HCT116 (cell line): ENCODE data around the gene PDE4D. TPM values are rescaled to one million over a fixed set of nuclear protein-coding genes. Genes with fewer than 3 reads are reported as not detected.

Experiments used
- ATAC-seq: fragments of 200-7000 bp; cut with Tn5 transposase; 2 replicates; pipeline ENCODE4 v1.9.1; 2020; ENCODE audit warnings: mild to moderate bottlenecking, moderate library complexity
- BruUV-seq: library from RNA; stranded (reverse); fragments of 400-500 nt; replicated peaks from 2 replicates; lab custom pipeline; 2021; lab: Mats Ljungman, UMichigan
- CTCF ChIA-PET: fragments of 300-600 bp; sonication (Branson Sonifier 250); formaldehyde crosslinking; loops from one replicate; lab custom pipeline; 2021; ENCODE audit warnings: antibody characterized with exemption; lab: Charles Lee
- POLR2A ChIA-PET: fragments of 300-600, 350-600 bp; sonication (Branson Sonifier 250); formaldehyde crosslinking; loops from one replicate; lab custom pipeline; 2021; ENCODE audit warnings: antibody characterized with exemption; lab: Charles Lee
- RAD21 ChIA-PET, 2 experiments: fragments of 300-600 bp; sonication (Branson Sonifier 250); formaldehyde crosslinking; loops; one replicate each; lab custom pipeline; 2023; ENCODE audit warnings: low total read pairs in 2 of 2; ENCODE audit not compliant: uncharacterized antibody in 2 of 2, unreplicated experiment in 2 of 2, low non-redundant PET in 1 of 2; lab: Charles Lee
- DNase-seq: peaks from one replicate; pipeline ENCODE4 v3.0.0-alpha.2; 2010; ENCODE audit warnings: low read depth, low spot score
- H2AFZ ChIP-seq: fragments of 200-600 bp; shearing (Covaris generic), sonication (generic); 2 replicates; pipeline ENCODE4 v1.6.1; 2017; ENCODE audit warnings: low read depth, mixed run types, mixed read lengths, antibody characterized with exemption, low read length; ENCODE audit not compliant: poor library complexity, severe bottlenecking
- H3K27ac ChIP-seq: 2 replicates; pipeline ENCODE4 v1.5.1; 2012; ENCODE audit warnings: low read depth, low read length
- H3K27me3 ChIP-seq: fragments of 200-600 bp; sonication (generic); 2 replicates; pipeline ENCODE4 v1.6.1; 2016; ENCODE audit warnings: mixed run types, low read length, mixed read lengths; ENCODE audit not compliant: insufficient read depth
- H3K36me3 ChIP-seq, 2 experiments: fragments of 200-500 bp in 1 of 2; fragments of 200-600 bp in 1 of 2; sonication (Bioruptor generic) in 1 of 2; sonication (generic) in 1 of 2; 2 replicates each; pipeline versions ENCODE4 v1.5.1 to v1.6.1; 2014 to 2016; ENCODE audit warnings: low read length in 2 of 2, inconsistent platforms in 1 of 2, mixed read lengths in 1 of 2, mixed run types in 1 of 2; ENCODE audit not compliant: insufficient read depth in 2 of 2, control insufficient read depth in 1 of 2
- H3K4me1 ChIP-seq, 2 experiments: fragments of 200-600 bp in 1 of 2; sonication (generic) in 1 of 2; 2 replicates each; pipeline versions ENCODE4 v1.5.1 to v1.6.1; 2012 to 2017; ENCODE audit warnings: low read length in 2 of 2, inconsistent platforms in 1 of 2, mild to moderate bottlenecking in 1 of 2, mixed read lengths in 1 of 2, mixed run types in 1 of 2, moderate library complexity in 1 of 2; ENCODE audit not compliant: insufficient read depth in 2 of 2, control insufficient read depth in 1 of 2
- H3K4me2 ChIP-seq: fragments of 200-600 bp; sonication (generic); 2 replicates; pipeline ENCODE4 v1.6.1; 2017; ENCODE audit warnings: mixed run types, low read length, mixed read lengths
- H3K4me3 ChIP-seq, 2 experiments: fragments of 200-600 bp in 1 of 2; sonication (generic) in 1 of 2; replicated peaks in 1 of 2; 2 replicates each; pipeline ENCODE4 v1.5.1; 2011 to 2016; ENCODE audit warnings: low read length in 2 of 2, control low read depth in 1 of 2, low read depth in 1 of 2, mild to moderate bottlenecking in 1 of 2, mixed read lengths in 1 of 2, mixed run types in 1 of 2
- H3K79me2 ChIP-seq: fragments of 200-600 bp; sonication (generic); 2 replicates; pipeline ENCODE4 v1.6.1; 2017; ENCODE audit warnings: mild to moderate bottlenecking, mixed run types, low read length, moderate library complexity, mixed read lengths; ENCODE audit not compliant: insufficient read depth
- H3K9ac ChIP-seq: fragments of 200-600 bp; sonication (generic); 2 replicates; pipeline ENCODE4 v1.6.1; 2016; ENCODE audit warnings: low read length, mixed read lengths
- H3K9me2 ChIP-seq: fragments of 200-600 bp; sonication (generic), shearing (Covaris generic); 2 replicates; pipeline ENCODE4 v1.6.1; 2017; ENCODE audit warnings: mixed run types, mild to moderate bottlenecking, moderate library complexity; ENCODE audit not compliant: insufficient read depth
- H3K9me3 ChIP-seq, 2 experiments: fragments of 200-500 bp in 1 of 2; fragments of 200-600 bp in 1 of 2; sonication (Bioruptor generic) in 1 of 2; sonication (generic) in 1 of 2; 2 replicates each; pipeline ENCODE4 v1.6.1; 2014 to 2017; ENCODE audit warnings: low read length in 2 of 2, mixed read lengths in 2 of 2, inconsistent platforms in 1 of 2, low read depth in 1 of 2, mild to moderate bottlenecking in 1 of 2, mixed run types in 1 of 2, moderate library complexity in 1 of 2; ENCODE audit not compliant: control insufficient read depth in 1 of 2, insufficient read depth in 1 of 2
- H4K20me1 ChIP-seq: fragments of 200-600 bp; sonication (generic), shearing (Covaris generic); 2 replicates; pipeline ENCODE4 v1.6.1; 2017; ENCODE audit warnings: mixed run types, mild to moderate bottlenecking, moderate library complexity; ENCODE audit not compliant: insufficient read depth
- CBX3 ChIP-seq: IDR thresholded peaks from 2 replicates; pipeline ENCODE4 v1.6.1; 2012; ENCODE audit warnings: low read depth
- CEBPB ChIP-seq: IDR thresholded peaks from 2 replicates; pipeline ENCODE4 v1.6.1; 2012; ENCODE audit warnings: low read depth
- ELF1 ChIP-seq: IDR thresholded peaks from 2 replicates; pipeline ENCODE4 v1.6.1; 2012; ENCODE audit warnings: low read depth, borderline replicate concordance
- EZH2 ChIP-seq: fragments of 200-600 bp; sonication (generic); IDR thresholded peaks from 2 replicates; pipeline ENCODE4 v1.6.1; 2017; ENCODE audit warnings: antibody characterized with exemption, mixed run types
- EZH2phosphoT487 ChIP-seq: fragments of 200-600 bp; IDR thresholded peaks from 2 replicates; pipeline ENCODE4 v1.6.1; 2018; ENCODE audit warnings: antibody characterized with exemption, borderline replicate concordance
- FOSL1 ChIP-seq: IDR thresholded peaks from 2 replicates; pipeline ENCODE4 v1.6.1; 2012; ENCODE audit warnings: low read depth
- JUND ChIP-seq: IDR thresholded peaks from 2 replicates; pipeline ENCODE4 v1.6.1; 2012
- MAX ChIP-seq: IDR thresholded peaks from 2 replicates; pipeline ENCODE4 v1.6.1; 2012
- POLR2A ChIP-seq: IDR thresholded peaks from 2 replicates; pipeline ENCODE4 v1.7.0; 2011; ENCODE audit warnings: borderline replicate concordance; ENCODE audit not compliant: insufficient read depth, insufficient read length; ENCODE audit errors: extremely low read depth
- POLR2AphosphoS5 ChIP-seq: IDR thresholded peaks from 2 replicates; pipeline ENCODE4 v1.6.1; 2011; ENCODE audit warnings: mild to moderate bottlenecking, low read depth, low read length, moderate library complexity
- RAD21 ChIP-seq: IDR thresholded peaks from 2 replicates; pipeline ENCODE4 v1.6.1; 2012; ENCODE audit warnings: low read depth, mild to moderate bottlenecking
- REST ChIP-seq: IDR thresholded peaks from 2 replicates; pipeline ENCODE4 v1.6.1; 2012; ENCODE audit warnings: low read depth
- SIN3A ChIP-seq: IDR thresholded peaks from 2 replicates; pipeline ENCODE4 v1.6.1; 2012; ENCODE audit warnings: low read depth
- SP1 ChIP-seq: IDR thresholded peaks from 2 replicates; pipeline ENCODE4 v1.6.1; 2012; ENCODE audit warnings: low read depth
- SRF ChIP-seq: IDR thresholded peaks from 2 replicates; pipeline ENCODE4 v1.6.1; 2012; ENCODE audit warnings: low read depth
- ZFX ChIP-seq: fragments of 450-650 bp; IDR thresholded peaks from 2 replicates; pipeline ENCODE4 v1.6.1; 2017
- ZNF274 ChIP-seq: fragments of 200-500 bp; sonication (Bioruptor generic); IDR thresholded peaks from 2 replicates; pipeline ENCODE4 v1.6.1; 2014; ENCODE audit warnings: mild to moderate bottlenecking, low read depth, low read length, inconsistent platforms
- intact Hi-C: fragments of 100-400 bp; cut with micrococcal nuclease; formaldehyde crosslinking; loops from 2 replicates; pipeline ENCODE4 v1.10.0; 2022
- total RNA-seq: library from RNA; stranded (reverse); gene quantifications from one replicate; pipeline ENCODE4 v1.2.1, GENCODE V29; 2021; ENCODE audit not compliant: unreplicated experiment
- TF ChIP-seq, protein P1 (sequence below), 3 experiments: fragments of 200-600 bp in 1 of 3; sonication (generic) in 1 of 3; IDR thresholded peaks in 2 of 3; conservative IDR thresholded peaks in 1 of 3; 2 replicates each; pipeline ENCODE4 v1.5.1; 2012 to 2017; ENCODE audit warnings: low read depth in 2 of 3, low read length in 2 of 3, antibody characterized with exemption in 1 of 3, borderline replicate concordance in 1 of 3, control low read depth in 1 of 3, mild to moderate bottlenecking in 1 of 3, mixed read lengths in 1 of 3, mixed run types in 1 of 3, moderate library complexity in 1 of 3; ENCODE audit not compliant: insufficient read depth in 1 of 3
- TF ChIP-seq, protein P2 (sequence below): IDR thresholded peaks from 2 replicates; pipeline ENCODE4 v1.6.1; 2012
- TF ChIP-seq, protein P3 (sequence below): IDR thresholded peaks from 2 replicates; pipeline ENCODE4 v1.6.1; 2011; ENCODE audit warnings: mild to moderate bottlenecking, low read length, moderate library complexity; ENCODE audit not compliant: insufficient replicate concordance; ENCODE audit errors: extremely low read depth

PDE4D gene
- total RNA-seq, 1 experiment from 2014 or later = 1.1 TPM

- no peak overlapping the region for H2AFZ ChIP-seq
- no peaks in the 10 kb centered on the region for H3K36me3 ChIP-seq
- no peak for ATAC-seq
- no peak overlapping the region for H3K27ac ChIP-seq
- ChIA-PET POLR2A (no interaction called here), RAD21 (no interaction called here), CTCF (no interaction called here)
- no peak for DNase-seq
- BruUV-seq = no TSS peak
- no peak overlapping the region for H3K4me2 ChIP-seq
- no peaks in the 10 kb centered on the region; the same call in 1 of the 2 replicates for H3K27me3 ChIP-seq
- no peaks in the 10 kb centered on the region; the same call in 1 of the 2 replicates for H4K20me1 ChIP-seq
- no peak for TF ChIP-seq CBX3
- TF ChIP-seq SP1 = no peak
- no peak for TF ChIP-seq MAX
- TF ChIP-seq RAD21 = no peak
- no peak for TF ChIP-seq SRF
- TF ChIP-seq REST = no peak
- no peak for TF ChIP-seq ZNF274
- TF ChIP-seq FOSL1 = no peak
- no peak for TF ChIP-seq CEBPB
- TF ChIP-seq, protein P1, sequence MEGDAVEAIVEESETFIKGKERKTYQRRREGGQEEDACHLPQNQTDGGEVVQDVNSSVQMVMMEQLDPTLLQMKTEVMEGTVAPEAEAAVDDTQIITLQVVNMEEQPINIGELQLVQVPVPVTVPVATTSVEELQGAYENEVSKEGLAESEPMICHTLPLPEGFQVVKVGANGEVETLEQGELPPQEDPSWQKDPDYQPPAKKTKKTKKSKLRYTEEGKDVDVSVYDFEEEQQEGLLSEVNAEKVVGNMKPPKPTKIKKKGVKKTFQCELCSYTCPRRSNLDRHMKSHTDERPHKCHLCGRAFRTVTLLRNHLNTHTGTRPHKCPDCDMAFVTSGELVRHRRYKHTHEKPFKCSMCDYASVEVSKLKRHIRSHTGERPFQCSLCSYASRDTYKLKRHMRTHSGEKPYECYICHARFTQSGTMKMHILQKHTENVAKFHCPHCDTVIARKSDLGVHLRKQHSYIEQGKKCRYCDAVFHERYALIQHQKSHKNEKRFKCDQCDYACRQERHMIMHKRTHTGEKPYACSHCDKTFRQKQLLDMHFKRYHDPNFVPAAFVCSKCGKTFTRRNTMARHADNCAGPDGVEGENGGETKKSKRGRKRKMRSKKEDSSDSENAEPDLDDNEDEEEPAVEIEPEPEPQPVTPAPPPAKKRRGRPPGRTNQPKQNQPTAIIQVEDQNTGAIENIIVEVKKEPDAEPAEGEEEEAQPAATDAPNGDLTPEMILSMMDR (IDR thresholded peaks at IDR 0.05 in 2 of 3, conservative IDR thresholded peaks at IDR 0.05 in 1 of 3; ENCODE audit: borderline replicate concordance in 1 of 3, insufficient read depth in 1 of 3, low read depth in 2 of 3, low read length in 2 of 3) = no peak
- no peak for TF ChIP-seq SIN3A
- TF ChIP-seq JUND = no peak
- TF ChIP-seq EZH2 = no peak
- TF ChIP-seq, protein P2, sequence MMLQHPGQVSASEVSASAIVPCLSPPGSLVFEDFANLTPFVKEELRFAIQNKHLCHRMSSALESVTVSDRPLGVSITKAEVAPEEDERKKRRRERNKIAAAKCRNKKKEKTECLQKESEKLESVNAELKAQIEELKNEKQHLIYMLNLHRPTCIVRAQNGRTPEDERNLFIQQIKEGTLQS = no peak
- TF ChIP-seq, protein P3, sequence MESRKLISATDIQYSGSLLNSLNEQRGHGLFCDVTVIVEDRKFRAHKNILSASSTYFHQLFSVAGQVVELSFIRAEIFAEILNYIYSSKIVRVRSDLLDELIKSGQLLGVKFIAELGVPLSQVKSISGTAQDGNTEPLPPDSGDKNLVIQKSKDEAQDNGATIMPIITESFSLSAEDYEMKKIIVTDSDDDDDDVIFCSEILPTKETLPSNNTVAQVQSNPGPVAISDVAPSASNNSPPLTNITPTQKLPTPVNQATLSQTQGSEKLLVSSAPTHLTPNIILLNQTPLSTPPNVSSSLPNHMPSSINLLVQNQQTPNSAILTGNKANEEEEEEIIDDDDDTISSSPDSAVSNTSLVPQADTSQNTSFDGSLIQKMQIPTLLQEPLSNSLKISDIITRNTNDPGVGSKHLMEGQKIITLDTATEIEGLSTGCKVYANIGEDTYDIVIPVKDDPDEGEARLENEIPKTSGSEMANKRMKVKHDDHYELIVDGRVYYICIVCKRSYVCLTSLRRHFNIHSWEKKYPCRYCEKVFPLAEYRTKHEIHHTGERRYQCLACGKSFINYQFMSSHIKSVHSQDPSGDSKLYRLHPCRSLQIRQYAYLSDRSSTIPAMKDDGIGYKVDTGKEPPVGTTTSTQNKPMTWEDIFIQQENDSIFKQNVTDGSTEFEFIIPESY = no peak
- no peak for TF ChIP-seq POLR2AphosphoS5
- TF ChIP-seq EZH2phosphoT487 = no peak
- no peak for TF ChIP-seq ZFX
- no peak for TF ChIP-seq POLR2A
- TF ChIP-seq ELF1 = no peak
- H3K4me1 ChIP-seq = no peaks in the 10 kb centered on the region
- H3K79me2 ChIP-seq = no peaks in the 10 kb centered on the region
- H3K9ac ChIP-seq = no peak overlapping the region
- H3K9me2 ChIP-seq = no peaks in the 10 kb centered on the region
- H3K9me3 ChIP-seq = no peaks in the 10 kb centered on the region
- intact Hi-C loops = no loop called here
- no peak overlapping the region for H3K4me3 ChIP-seq
Measured at GRCh38 chr5:59731809-59732208, 161.7 kb downstream of the PDE4D start.
